ENCODE measurements around the gene RHEBL1. TPM values are rescaled to one million over a fixed set of nuclear protein-coding genes. Genes with fewer than 3 reads are reported as not detected.

Gene RHEBL1
- total and polyA plus RNA-seq, 9 donors: 0.18 to 1.2 (median 0.45) TPM; not detected in 2

DNA sequence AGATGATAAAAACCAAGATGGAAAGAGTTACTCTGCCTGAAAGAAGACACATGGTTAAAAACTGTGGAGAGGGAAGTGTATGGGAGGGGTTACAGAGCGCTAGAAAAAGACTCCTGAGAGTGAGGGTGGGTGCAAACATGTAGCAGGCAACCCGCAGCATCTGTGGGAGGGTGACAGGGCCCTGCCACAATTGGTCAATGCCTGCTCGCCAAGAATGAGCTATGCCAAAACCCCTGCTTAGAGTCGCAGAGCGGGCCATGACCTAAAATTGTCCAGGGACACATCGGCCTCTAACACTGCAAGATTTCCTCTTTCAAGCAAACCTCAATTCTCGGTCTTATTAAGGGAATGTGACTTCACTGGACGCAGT, 51.9 kb downstream of the RHEBL1 start:
- H3K27ac ChIP-seq: peak overlapping the region in 1 of 2 donors; percentile 40
- no peaks in the 10 kb centered on the region for H3K27me3 ChIP-seq
- H3K36me3 ChIP-seq: no peaks in the 10 kb centered on the region
- intact Hi-C loops (cut with DNase I): loop anchor here in 1 of 4 donors (10.0 kb wide), 1 partner anchor 97 kb away; the partner anchor contains the start of gene LMBR1L
- peaks cover 2% of the 10 kb centered on the region for H3K4me1 ChIP-seq (ENCODE audit: insufficient read depth)
- WGBS, 3 donors: 0 to 2% (median 1%) methylated on average over 8 of the region's 8 CpGs
- TF ChIP-seq, protein P1, sequence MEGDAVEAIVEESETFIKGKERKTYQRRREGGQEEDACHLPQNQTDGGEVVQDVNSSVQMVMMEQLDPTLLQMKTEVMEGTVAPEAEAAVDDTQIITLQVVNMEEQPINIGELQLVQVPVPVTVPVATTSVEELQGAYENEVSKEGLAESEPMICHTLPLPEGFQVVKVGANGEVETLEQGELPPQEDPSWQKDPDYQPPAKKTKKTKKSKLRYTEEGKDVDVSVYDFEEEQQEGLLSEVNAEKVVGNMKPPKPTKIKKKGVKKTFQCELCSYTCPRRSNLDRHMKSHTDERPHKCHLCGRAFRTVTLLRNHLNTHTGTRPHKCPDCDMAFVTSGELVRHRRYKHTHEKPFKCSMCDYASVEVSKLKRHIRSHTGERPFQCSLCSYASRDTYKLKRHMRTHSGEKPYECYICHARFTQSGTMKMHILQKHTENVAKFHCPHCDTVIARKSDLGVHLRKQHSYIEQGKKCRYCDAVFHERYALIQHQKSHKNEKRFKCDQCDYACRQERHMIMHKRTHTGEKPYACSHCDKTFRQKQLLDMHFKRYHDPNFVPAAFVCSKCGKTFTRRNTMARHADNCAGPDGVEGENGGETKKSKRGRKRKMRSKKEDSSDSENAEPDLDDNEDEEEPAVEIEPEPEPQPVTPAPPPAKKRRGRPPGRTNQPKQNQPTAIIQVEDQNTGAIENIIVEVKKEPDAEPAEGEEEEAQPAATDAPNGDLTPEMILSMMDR (IDR thresholded peaks at IDR 0.05): no peak
- TF ChIP-seq POLR2A (IDR thresholded peaks at IDR 0.05) (no peak), EP300 (IDR thresholded peaks at IDR 0.05) (no peak)
- peak in 1 of 5 donors; percentile 34 for DNase-seq
- H3K9me3 ChIP-seq: no peaks in the 10 kb centered on the region
- peak overlapping the region; percentile 76 for H3K4me3 ChIP-seq

DNA sequence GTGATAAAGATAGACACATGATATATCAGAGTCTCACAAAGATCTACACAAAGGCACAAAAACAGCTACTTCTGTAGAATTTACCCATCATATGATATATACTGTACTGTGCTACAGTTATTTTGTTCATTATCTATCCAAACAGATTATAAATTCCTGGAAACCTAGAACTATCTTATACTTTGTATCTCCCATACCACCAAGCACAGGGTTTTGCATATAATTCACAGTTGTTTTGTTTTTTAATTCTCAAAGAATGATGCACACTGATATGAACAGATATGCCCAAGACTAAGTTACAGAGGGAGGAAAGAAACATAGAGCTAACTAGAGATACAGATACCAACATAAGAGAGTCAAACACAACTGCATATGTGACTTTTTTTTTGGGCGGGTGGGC, 54.6 kb downstream of the RHEBL1 start:
- no peaks in the 10 kb centered on the region for H3K9me3 ChIP-seq
- H3K27me3 ChIP-seq: no peaks in the 10 kb centered on the region
- DNase-seq: no peak
- H3K4me3 ChIP-seq: no peak overlapping the region
- H3K4me1 ChIP-seq (ENCODE audit: insufficient read depth): peaks cover 2% of the 10 kb centered on the region
- TF ChIP-seq EP300 (IDR thresholded peaks at IDR 0.05) (no peak), POLR2A (IDR thresholded peaks at IDR 0.05) (no peak)
- TF ChIP-seq, protein P1 (IDR thresholded peaks at IDR 0.05): no peak
- no peaks in the 10 kb centered on the region for H3K36me3 ChIP-seq
- H3K27ac ChIP-seq: no peak overlapping the region
- WGBS, 3 donors: 45 to 77% (median 73%) methylated on average over 1 of the region's 1 CpG
- intact Hi-C loops (cut with DNase I): loop anchor here in 1 of 4 donors (10.0 kb wide), 1 partner anchor 100 kb away; the partner anchor contains the start of gene LMBR1L

Other genes starting within 250 kb of the RHEBL1 start
- gene DDX23, start 217.8 kb downstream of the RHEBL1 start, total RNA-seq: 10 to 100 TPM; 48.0 to 82.2 (median 70.5) TPM
- gene DDX23, start 217.8 kb downstream of the RHEBL1 start, polyA plus RNA-seq: 100 to 1,000 TPM in 1 of 2 donors, 10 to 100 TPM in 1; 60.0 to 108 TPM
- gene RND1, start 204.1 kb downstream of the RHEBL1 start, total RNA-seq: 1 to 10 TPM in 1 of 7 donors, under 1 TPM in 6; 0.23 to 3.8 (median 0.38) TPM
- 1 to 10 TPM; 1.2 to 2.1 TPM for gene RND1, start 204.1 kb downstream of the RHEBL1 start, polyA plus RNA-seq
- gene FKBP11, start 144.5 kb downstream of the RHEBL1 start, total RNA-seq: 10 to 100 TPM in 6 of 7 donors, 1 to 10 TPM in 1; 6.6 to 25.1 (median 14.7) TPM
- 10 to 100 TPM; 15.8 to 40.9 TPM for gene FKBP11, start 144.5 kb downstream of the RHEBL1 start, polyA plus RNA-seq
- gene ARF3, start 112.5 kb downstream of the RHEBL1 start, total RNA-seq: 100 to 1,000 TPM in 4 of 7 donors, 10 to 100 TPM in 3; 25.5 to 123 (median 100) TPM
- 100 to 1,000 TPM in 1 of 2 donors, 10 to 100 TPM in 1; 59.0 to 243 TPM for gene ARF3, start 112.5 kb downstream of the RHEBL1 start, polyA plus RNA-seq
- under 1 TPM in 1 of 7 donors, not detected in 6; 0.24 TPM for gene WNT10B, start 98.2 kb downstream of the RHEBL1 start, total RNA-seq
- under 1 TPM; 0.19 to 0.97 TPM for gene WNT10B, start 98.2 kb downstream of the RHEBL1 start, polyA plus RNA-seq
- not detected for gene WNT1, start 91.7 kb downstream of the RHEBL1 start, total RNA-seq
- not detected for gene WNT1, start 91.7 kb downstream of the RHEBL1 start, polyA plus RNA-seq
- under 1 TPM in 1 of 7 donors, not detected in 6; 0.05 TPM for gene DDN, start 70.6 kb downstream of the RHEBL1 start, total RNA-seq
- gene DDN, start 70.6 kb downstream of the RHEBL1 start, polyA plus RNA-seq: under 1 TPM; 0.04 to 0.28 TPM
- gene PRKAG1, start 51.2 kb downstream of the RHEBL1 start, total RNA-seq: 10 to 100 TPM; 25.6 to 58.2 (median 35.8) TPM
- gene PRKAG1, start 51.2 kb downstream of the RHEBL1 start, polyA plus RNA-seq: 10 to 100 TPM; 38.3 to 98.5 TPM
- 10 to 100 TPM; 28.3 to 97.0 (median 79.1) TPM for gene KMT2D, start 9.2 kb downstream of the RHEBL1 start, total RNA-seq
- 10 to 100 TPM; 35.5 to 51.8 TPM for gene KMT2D, start 9.2 kb downstream of the RHEBL1 start, polyA plus RNA-seq
- gene DHH, start 24.8 kb upstream of the RHEBL1 start, total RNA-seq: 1 to 10 TPM in 1 of 7 donors, under 1 TPM in 6; 0.20 to 1.1 (median 0.45) TPM
- 1 to 10 TPM; 1.0 to 1.4 TPM for gene DHH, start 24.8 kb upstream of the RHEBL1 start, polyA plus RNA-seq
- gene LMBR1L, start 40.9 kb upstream of the RHEBL1 start, total RNA-seq: 10 to 100 TPM; 66.3 to 95.8 (median 69.5) TPM
- 10 to 100 TPM; 63.8 to 65.7 TPM for gene LMBR1L, start 40.9 kb upstream of the RHEBL1 start, polyA plus RNA-seq
- gene TUBA1B, start 61.4 kb upstream of the RHEBL1 start, total RNA-seq: 100 to 1,000 TPM; 326 to 647 (median 340) TPM
- 100 to 1,000 TPM; 281 to 705 TPM for gene TUBA1B, start 61.4 kb upstream of the RHEBL1 start, polyA plus RNA-seq
- 100 to 1,000 TPM; 140 to 247 (median 184) TPM for gene TUBA1A, start 119.1 kb upstream of the RHEBL1 start, total RNA-seq
- gene TUBA1A, start 119.1 kb upstream of the RHEBL1 start, polyA plus RNA-seq: 100 to 1,000 TPM; 214 to 535 TPM
- 100 to 1,000 TPM in 4 of 7 donors, 10 to 100 TPM in 3; 51.9 to 122 (median 101) TPM for gene TUBA1C, start 195.1 kb upstream of the RHEBL1 start, total RNA-seq
- 100 to 1,000 TPM in 1 of 2 donors, 10 to 100 TPM in 1; 81.0 to 179 TPM for gene TUBA1C, start 195.1 kb upstream of the RHEBL1 start, polyA plus RNA-seq
- gene PRPH, start 225.2 kb upstream of the RHEBL1 start, total RNA-seq: 1 to 10 TPM in 2 of 7 donors, under 1 TPM in 5; 0.15 to 1.8 (median 0.34) TPM
- 1 to 10 TPM in 1 of 2 donors, under 1 TPM in 1; 0.33 to 1.4 TPM for gene PRPH, start 225.2 kb upstream of the RHEBL1 start, polyA plus RNA-seq

Data from ovary (tissue), 9 donors.